OCI-LY3 (cell line): ENCODE results near the gene C1orf21.

Experiments
- H2AFZ ChIP-seq: fragments of 200-600, 300-600 bp; shearing (Covaris generic); 2 replicates; pipeline ENCODE4 v1.6.0; 2014; ENCODE audit warnings: antibody characterized with exemption, low read depth, low read length
- H3K27ac ChIP-seq: fragments of 200-600, 300-600 bp; sonication (generic); 2 replicates; pipeline ENCODE4 v1.5.1; 2014; ENCODE audit warnings: mild to moderate bottlenecking, low read length, moderate library complexity, mixed read lengths
- H3K27me3 ChIP-seq: fragments of 200-600, 300-600 bp; sonication (generic); 2 replicates; pipeline ENCODE4 v1.6.1; 2014; ENCODE audit warnings: low read depth, low read length, mixed read lengths
- H3K36me3 ChIP-seq: fragments of 200-600, 300-600 bp; sonication (generic); replicated peaks from 2 replicates; pipeline ENCODE3; 2014; ENCODE audit warnings: low read depth, low read length, mixed read lengths
- H3K4me1 ChIP-seq: fragments of 300-600, 200-600 bp; sonication (generic); 2 replicates; pipeline ENCODE4 v1.6.1; 2014; ENCODE audit warnings: low read length, mixed read lengths
- H3K4me2 ChIP-seq: fragments of 200-600, 300-600 bp; sonication (generic); 2 replicates; pipeline ENCODE4 v1.6.1; 2014; ENCODE audit warnings: low read length, mixed read lengths
- H3K4me3 ChIP-seq: fragments of 300-600, 200-600 bp; sonication (generic); 2 replicates; pipeline ENCODE4 v1.5.1; 2014; ENCODE audit warnings: antibody characterized with exemption, mild to moderate bottlenecking, low read length, moderate library complexity
- H3K79me2 ChIP-seq: fragments of 300-600, 200-600 bp; shearing (Covaris generic); 2 replicates; pipeline ENCODE4 v1.6.1; 2014; ENCODE audit warnings: mild to moderate bottlenecking, low read length, mixed read lengths
- H3K9ac ChIP-seq: fragments of 300-600, 200-600 bp; shearing (Covaris generic); 2 replicates; pipeline ENCODE4 v1.6.0; 2014; ENCODE audit warnings: mild to moderate bottlenecking, low read length, moderate library complexity
- H3K9me3 ChIP-seq: fragments of 200-600, 300-600 bp; shearing (Covaris generic); 2 replicates; pipeline ENCODE4 v1.6.1; 2014; ENCODE audit warnings: low read length, mixed read lengths; ENCODE audit not compliant: insufficient read depth
- H4K20me1 ChIP-seq: fragments of 200-600, 300-600 bp; sonication (generic); 2 replicates; pipeline ENCODE4 v1.6.1; 2016; ENCODE audit warnings: low read length, mixed read lengths; ENCODE audit not compliant: insufficient read depth
- EZH2phosphoT487 ChIP-seq: fragments of 200-600 bp; shearing (Covaris generic); IDR thresholded peaks from 2 replicates; pipeline ENCODE4 v1.6.1; 2018; ENCODE audit warnings: antibody characterized with exemption, mixed run types, low read depth
- TF ChIP-seq, protein P1 (sequence below): fragments of 200-600, 300-600 bp; sonication (generic); IDR thresholded peaks from 2 replicates; pipeline ENCODE4 v1.5.1; 2014; ENCODE audit warnings: antibody characterized with exemption, low read length, low read depth

C1orf21 gene

DNA sequence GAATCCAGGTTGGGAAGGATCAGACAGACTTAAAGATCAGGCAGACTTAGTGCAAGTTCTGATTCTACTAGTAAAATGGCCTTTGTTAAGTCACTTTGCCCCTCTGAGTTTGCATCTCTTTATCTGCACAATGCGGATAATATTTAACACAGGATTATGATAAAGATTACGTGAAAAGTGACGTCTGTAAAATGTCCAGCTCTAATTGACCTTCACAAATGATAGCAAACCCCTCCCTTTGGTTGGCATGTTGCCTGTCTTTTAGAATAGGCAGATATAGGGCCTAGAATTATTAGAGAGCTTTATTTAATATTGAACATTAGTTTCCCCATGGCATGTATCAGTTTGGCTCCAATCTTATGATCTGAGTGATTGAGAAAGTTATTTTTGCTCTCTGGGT lies 55.4 kb downstream of the C1orf21 start:
- Histone ChIP-seq H3K9me3 (no peaks in the 10 kb centered on the region), H3K79me2 (0 out of 2 replicates have a peak, but pooled peaks cover 3% of the 10 kb centered on the region), H3K27me3 (no peaks in the 10 kb centered on the region), H3K36me3 (peaks cover 6% of the 10 kb centered on the region), H3K4me2 (no peak overlapping the region), H2AFZ (no peak overlapping the region), H4K20me1 (peaks cover 1% of the 10 kb centered on the region; the same call in 1 of the 2 replicates), H3K4me3 (no peak overlapping the region), H3K27ac (no peak overlapping the region), H3K9ac (no peak overlapping the region), H3K4me1 (peaks cover 6% of the 10 kb centered on the region)
- TF ChIP-seq, protein P1, sequence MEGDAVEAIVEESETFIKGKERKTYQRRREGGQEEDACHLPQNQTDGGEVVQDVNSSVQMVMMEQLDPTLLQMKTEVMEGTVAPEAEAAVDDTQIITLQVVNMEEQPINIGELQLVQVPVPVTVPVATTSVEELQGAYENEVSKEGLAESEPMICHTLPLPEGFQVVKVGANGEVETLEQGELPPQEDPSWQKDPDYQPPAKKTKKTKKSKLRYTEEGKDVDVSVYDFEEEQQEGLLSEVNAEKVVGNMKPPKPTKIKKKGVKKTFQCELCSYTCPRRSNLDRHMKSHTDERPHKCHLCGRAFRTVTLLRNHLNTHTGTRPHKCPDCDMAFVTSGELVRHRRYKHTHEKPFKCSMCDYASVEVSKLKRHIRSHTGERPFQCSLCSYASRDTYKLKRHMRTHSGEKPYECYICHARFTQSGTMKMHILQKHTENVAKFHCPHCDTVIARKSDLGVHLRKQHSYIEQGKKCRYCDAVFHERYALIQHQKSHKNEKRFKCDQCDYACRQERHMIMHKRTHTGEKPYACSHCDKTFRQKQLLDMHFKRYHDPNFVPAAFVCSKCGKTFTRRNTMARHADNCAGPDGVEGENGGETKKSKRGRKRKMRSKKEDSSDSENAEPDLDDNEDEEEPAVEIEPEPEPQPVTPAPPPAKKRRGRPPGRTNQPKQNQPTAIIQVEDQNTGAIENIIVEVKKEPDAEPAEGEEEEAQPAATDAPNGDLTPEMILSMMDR: no peak
- TF ChIP-seq EZH2phosphoT487: no peak

GRCh38 chr1:184443201-184443600 lies 56.4 kb downstream of the C1orf21 start:
- no peaks in the 10 kb centered on the region for H4K20me1 ChIP-seq
- no peak overlapping the region for H2AFZ ChIP-seq
- H3K36me3 ChIP-seq: peaks cover 6% of the 10 kb centered on the region
- no peaks in the 10 kb centered on the region for H3K9me3 ChIP-seq
- H3K4me3 ChIP-seq: no peak overlapping the region
- TF ChIP-seq, protein P1: no peak
- TF ChIP-seq EZH2phosphoT487: no peak
- H3K9ac ChIP-seq: no peak overlapping the region
- H3K79me2 ChIP-seq: 0 out of 2 replicates have a peak, but pooled peaks cover 3% of the 10 kb centered on the region
- no peak overlapping the region for H3K4me2 ChIP-seq
- H3K4me1 ChIP-seq: peaks cover 6% of the 10 kb centered on the region
- no peaks in the 10 kb centered on the region for H3K27me3 ChIP-seq
- no peak overlapping the region for H3K27ac ChIP-seq

DNA sequence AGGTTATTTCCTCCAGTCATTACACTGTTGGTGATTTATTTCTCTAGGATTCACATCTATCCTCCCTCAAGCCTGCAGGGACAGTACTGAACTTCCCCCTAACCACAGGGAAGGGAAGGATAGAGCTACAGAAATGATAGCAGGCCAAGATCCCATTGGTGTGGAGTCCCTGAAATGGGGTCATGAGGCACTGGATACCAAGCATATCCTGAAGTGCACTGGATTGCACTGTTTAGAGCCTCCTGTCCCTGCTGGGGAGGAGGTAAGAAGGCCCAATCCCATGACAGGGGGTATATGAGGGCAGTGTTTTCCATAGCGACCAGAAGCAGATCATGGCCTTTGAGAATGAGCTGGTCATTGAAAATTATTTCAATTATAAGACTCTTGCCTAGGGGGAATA lies 56.8 kb downstream of the C1orf21 start:
- no peak overlapping the region for H3K27ac ChIP-seq

DNA sequence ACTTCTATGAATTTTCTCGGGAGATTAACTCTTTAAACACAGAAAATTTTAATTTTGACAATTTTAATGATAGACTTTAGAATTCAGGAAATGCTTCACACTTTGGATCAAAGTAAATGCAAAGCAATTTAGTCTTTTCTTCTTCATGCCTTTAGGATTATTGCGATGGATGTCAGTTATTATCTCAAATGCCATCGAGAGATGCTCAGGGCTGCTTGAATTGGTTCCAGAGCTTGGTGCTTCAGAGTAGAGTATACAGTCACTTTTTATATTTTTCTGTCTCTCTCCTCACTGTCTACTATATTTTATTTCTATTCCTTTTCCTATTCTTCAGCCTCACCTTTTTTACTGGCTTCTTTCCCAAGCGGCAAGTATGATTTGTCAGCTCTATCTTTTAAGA lies 59.2 kb downstream of the C1orf21 start:
- H3K9me3 ChIP-seq: no peaks in the 10 kb centered on the region
- H2AFZ ChIP-seq: no peak overlapping the region
- H3K79me2 ChIP-seq: 0 out of 2 replicates have a peak, but pooled peaks cover 7% of the 10 kb centered on the region
- H3K4me1 ChIP-seq: peaks cover 6% of the 10 kb centered on the region
- H3K9ac ChIP-seq: no peak overlapping the region
- no peak overlapping the region for H3K4me2 ChIP-seq
- H3K27me3 ChIP-seq: no peaks in the 10 kb centered on the region
- no peaks in the 10 kb centered on the region for H4K20me1 ChIP-seq
- no peak overlapping the region for H3K27ac ChIP-seq
- H3K4me3 ChIP-seq: no peak overlapping the region
- H3K36me3 ChIP-seq: peaks cover 6% of the 10 kb centered on the region
- TF ChIP-seq, protein P1: no peak
- TF ChIP-seq EZH2phosphoT487: no peak

More for the DNA sequence above, 56.8 kb downstream of the C1orf21 start:
- Histone ChIP-seq H4K20me1 (no peaks in the 10 kb centered on the region), H3K4me2 (no peak overlapping the region), H3K27me3 (no peaks in the 10 kb centered on the region), H3K79me2 (0 out of 2 replicates have a peak, but pooled peaks cover 7% of the 10 kb centered on the region), H3K4me1 (peaks cover 6% of the 10 kb centered on the region), H3K9ac (no peak overlapping the region), H3K4me3 (no peak overlapping the region), H3K9me3 (no peaks in the 10 kb centered on the region), H3K36me3 (peaks cover 6% of the 10 kb centered on the region), H2AFZ (no peak overlapping the region)
- TF ChIP-seq, protein P1: no peak
- no peak for TF ChIP-seq EZH2phosphoT487
